ENCODE results near the gene CELF2.

DNA sequence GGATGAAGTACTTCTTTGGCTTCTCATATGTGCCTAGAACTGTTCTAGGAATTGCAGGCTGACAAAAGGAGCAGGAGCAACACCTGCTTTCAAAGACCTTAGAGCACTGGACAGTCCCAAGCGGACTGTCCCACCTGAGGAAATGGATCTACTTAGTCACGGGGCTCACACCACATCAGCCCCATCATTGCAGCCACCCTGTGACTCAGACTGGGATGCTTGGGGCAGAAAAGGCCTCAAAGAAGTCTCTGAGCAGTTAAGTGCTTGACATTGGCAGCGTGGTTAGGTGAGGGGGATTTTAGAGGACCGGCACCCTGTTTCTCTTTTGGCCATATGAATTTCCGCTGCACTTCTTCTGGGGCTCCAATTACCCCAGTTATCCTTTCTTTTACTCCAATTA lies 337.2 kb downstream of the CELF2 start:
- TF ChIP-seq POLR2A (IDR thresholded peaks at IDR 0.05): no peak
- TF ChIP-seq, protein P1, sequence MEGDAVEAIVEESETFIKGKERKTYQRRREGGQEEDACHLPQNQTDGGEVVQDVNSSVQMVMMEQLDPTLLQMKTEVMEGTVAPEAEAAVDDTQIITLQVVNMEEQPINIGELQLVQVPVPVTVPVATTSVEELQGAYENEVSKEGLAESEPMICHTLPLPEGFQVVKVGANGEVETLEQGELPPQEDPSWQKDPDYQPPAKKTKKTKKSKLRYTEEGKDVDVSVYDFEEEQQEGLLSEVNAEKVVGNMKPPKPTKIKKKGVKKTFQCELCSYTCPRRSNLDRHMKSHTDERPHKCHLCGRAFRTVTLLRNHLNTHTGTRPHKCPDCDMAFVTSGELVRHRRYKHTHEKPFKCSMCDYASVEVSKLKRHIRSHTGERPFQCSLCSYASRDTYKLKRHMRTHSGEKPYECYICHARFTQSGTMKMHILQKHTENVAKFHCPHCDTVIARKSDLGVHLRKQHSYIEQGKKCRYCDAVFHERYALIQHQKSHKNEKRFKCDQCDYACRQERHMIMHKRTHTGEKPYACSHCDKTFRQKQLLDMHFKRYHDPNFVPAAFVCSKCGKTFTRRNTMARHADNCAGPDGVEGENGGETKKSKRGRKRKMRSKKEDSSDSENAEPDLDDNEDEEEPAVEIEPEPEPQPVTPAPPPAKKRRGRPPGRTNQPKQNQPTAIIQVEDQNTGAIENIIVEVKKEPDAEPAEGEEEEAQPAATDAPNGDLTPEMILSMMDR (IDR thresholded peaks at IDR 0.05): no peak

Data from body of pancreas (tissue), 4 donors.